GM21360 (cell line): Measurements from ENCODE around the gene COL6A3.

Experiments
- ATAC-seq: cut with Tn5 transposase; IDR thresholded peaks from one replicate; pipeline ENCODE4 v1.9.1; 2021; ENCODE audit warnings: mild to moderate bottlenecking, moderate library complexity; ENCODE audit not compliant: unreplicated experiment

The COL6A3 gene

GRCh38 chr2:237445611-237446337 lies 31.8 kb upstream of the COL6A3 start:
- ATAC-seq: no peak

DNA sequence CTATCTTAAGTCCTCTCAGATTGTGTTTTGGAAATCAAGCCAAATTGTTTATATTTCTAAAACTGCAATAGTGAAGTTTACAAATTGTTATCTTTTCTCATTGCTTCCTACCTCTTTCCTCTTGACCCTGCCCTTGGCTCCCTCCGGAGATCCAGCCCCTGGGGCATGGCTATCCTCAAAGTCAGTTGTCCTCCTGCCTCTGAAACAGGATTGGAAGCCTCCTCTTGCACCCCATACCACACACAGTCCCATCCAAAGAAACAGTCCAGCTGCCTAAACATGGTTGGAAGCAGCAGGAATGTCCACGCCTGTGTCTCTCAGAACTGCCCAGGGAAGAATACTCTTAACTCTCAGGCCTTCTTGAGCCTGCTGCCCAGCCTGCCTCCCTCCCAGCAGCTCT lies 30.1 kb upstream of the COL6A3 start:
- no peak for ATAC-seq

GRCh38 chr2:237441605-237442274 lies 27.8 kb upstream of the COL6A3 start:
- ATAC-seq: no peak

- ATAC-seq: peak; percentile 57
Measured at GRCh38 chr2:237440819-237441281, 26.9 kb upstream of the COL6A3 start.

DNA sequence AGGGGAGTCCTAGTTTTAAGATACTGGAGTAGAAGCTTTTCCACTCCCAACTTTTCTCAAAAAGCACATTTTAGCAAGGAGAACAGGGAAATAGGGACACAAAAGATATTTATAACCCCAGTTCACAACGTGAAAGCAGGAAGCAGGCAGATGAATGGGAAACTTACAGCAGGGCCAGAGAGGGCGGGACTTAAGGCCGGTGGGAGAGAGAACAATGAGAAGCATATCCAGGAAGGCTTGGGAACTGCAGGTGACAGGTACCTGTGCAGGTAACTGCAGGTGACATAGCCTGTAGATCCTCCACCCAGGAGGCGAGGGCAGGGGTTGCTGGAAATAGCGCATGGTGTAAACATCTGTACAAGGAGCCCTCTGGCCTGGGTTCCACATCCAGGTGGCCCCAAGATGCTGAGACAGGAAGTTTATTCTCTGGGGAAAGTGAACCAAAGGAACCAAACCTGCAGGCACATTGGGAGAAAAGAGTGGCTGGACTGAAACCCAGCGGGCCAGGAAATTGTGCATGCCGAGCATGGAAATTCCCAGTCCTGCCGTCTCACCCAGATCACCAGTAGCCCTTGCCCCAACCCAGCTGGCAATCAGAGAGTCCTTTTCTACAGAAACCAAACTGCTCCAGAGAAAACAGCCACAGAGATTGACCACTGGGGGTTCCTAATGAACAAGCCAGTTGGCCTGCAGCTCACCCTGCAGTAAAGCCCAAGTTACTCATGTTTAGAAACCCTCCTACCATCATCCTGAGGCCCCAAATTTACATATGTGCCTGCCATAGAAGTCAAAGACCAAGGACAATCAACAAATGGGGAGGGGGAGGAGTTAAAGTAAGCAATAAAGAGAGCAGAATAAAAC lies 24.3 kb upstream of the COL6A3 start:
- ATAC-seq: no peak

DNA sequence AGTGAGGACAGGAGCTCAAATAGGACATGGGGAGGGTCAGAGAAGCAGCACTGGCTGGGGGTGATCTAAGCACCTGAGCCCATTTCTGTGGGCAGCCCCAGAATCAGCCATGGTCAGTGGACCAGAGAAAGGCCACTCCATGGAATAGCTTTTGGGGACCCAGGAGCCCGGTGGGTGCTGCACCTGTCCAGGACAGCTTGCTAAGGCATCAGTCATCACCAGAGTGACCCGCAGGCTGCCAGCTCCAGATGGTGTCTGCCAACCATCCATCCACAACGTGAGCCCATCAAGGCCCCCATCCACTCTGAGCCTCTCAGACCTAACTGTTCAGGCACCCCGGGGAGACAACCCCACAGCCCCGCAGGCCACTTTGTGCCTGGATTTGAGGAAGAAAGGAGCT lies 23.6 kb upstream of the COL6A3 start:
- no peak for ATAC-seq

- no peak for ATAC-seq
Measured at GRCh38 chr2:237435844-237436587, 22.1 kb upstream of the COL6A3 start.

- peak; percentile 36 for ATAC-seq
Measured at GRCh38 chr2:237434866-237435311, 20.9 kb upstream of the COL6A3 start.

GRCh38 chr2:237433920-237434676 lies 20.1 kb upstream of the COL6A3 start:
- ATAC-seq: no peak

DNA sequence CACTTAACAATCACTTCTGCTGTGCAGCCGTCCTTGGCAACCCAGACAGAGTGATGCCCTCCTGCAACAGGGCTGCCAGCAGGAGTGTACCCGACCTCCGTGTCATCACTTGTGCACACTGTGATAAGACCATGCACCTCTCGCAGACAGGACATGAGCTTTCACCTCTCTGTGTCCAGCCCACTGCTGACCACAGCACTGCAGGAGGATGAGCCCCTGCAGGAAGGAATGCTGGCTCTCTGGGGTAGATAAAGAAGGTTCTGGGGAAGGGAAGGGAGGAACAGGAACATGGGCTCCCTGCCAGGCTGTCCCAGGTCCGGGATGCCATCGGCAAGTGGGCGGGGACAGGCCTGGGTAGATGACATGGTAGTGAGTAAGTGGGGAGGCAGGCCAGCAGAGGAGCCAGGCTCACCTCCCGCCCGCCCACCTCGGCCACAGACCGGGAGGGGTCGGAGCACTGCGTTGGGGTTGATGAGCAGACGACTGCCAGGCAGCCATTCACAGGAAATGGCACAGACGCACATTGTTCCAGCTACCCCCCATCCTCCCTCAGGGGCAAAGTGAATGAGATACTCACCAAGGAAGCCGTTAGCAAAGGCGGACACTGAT lies 18.6 kb upstream of the COL6A3 start:
- no peak for ATAC-seq

DNA sequence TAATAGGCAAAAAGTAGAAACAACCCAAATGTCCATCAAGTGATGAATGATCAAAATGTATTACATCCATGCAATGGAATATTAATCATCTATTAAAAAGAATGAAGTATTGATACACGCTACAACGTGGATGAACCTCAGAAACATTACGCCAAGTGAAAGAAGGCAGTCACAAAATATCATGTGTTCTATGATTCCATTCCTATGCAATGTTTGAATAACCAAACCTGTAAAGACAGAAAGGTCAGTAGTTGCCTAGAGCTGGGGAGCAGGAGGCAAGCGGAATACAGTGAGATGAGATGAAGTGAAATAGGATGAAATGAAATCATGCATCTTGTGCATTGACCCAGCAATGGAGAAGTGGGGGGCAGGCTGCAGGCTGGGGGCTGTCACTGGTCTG lies 17.9 kb upstream of the COL6A3 start:
- ATAC-seq: no peak

- no peak for ATAC-seq
Measured at GRCh38 chr2:237431372-237431771, 17.4 kb upstream of the COL6A3 start.

GRCh38 chr2:237430861-237431260 lies 16.9 kb upstream of the COL6A3 start:
- ATAC-seq: no peak

GRCh38 chr2:237429753-237430152 lies 15.8 kb upstream of the COL6A3 start:
- ATAC-seq: no peak

DNA sequence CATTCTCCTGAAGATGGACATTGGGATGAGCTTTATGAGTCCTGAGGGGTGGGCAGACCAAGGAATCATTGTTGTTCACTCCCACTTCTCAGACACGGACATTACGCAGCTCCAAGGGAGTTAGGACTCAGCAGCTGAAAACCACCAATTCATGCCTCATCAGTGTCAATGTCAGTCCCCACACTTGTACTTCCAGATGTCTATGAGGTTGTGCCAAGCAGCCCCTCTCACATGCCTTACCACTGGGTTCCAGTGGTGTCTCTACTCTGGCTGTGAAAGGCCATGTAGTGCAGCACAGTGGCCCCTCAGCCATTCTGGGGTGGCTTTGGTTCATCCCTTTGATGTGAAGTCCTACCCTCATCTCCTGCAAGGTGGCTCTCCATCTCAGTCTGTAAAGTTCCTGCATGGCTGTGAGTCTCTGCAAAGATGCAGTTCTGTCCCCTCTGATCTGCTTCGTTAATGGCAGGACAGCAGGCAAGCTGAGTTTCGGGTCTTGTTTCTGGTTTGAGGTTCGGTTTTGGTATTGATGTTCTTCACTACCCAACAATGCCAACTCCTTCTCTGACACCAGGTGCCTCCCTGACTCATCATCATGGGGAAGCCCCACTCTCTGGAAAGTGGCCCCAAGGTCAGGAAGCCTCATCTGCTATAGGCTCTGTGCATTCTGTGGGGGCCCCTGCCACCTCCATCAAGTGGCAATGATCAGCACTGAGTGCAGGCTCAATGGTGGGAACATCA lies 14.0 kb upstream of the COL6A3 start:
- peak; percentile 64 for ATAC-seq

- ATAC-seq: no peak
Measured at GRCh38 chr2:237426517-237426916, 12.6 kb upstream of the COL6A3 start.

DNA sequence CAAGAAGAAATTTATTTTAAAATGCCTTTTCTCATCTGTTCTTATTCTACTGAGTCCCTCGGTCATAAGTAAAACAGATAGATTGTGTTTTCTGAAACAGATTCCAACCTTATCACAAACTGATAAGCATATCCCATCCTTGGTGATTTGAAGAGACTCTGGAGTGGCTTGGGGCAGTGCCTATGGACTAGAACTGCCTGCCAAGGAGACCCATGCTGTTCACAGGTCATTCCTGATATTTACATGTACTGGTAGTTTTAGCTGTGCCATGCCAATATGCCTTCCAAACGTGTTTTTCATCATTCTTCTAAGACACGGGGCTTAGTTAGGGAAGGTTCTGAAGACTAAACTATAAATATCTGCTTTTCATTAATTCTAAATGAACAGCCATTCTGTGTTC lies 11.4 kb upstream of the COL6A3 start:
- no peak for ATAC-seq

- no peak for ATAC-seq
Measured at GRCh38 chr2:237424544-237424943, 10.6 kb upstream of the COL6A3 start.

- ATAC-seq: no peak
Measured at GRCh38 chr2:237423891-237424290, 9.9 kb upstream of the COL6A3 start.
